ENCODE data around the gene DDX10.

The DDX10 gene

GRCh38 chr11:108685419-108686130 lies 20.7 kb downstream of the DDX10 start:
- Histone ChIP-seq H3K27me3 (ENCODE audit: insufficient read depth, low read length) (no peaks in the 10 kb centered on the region), H3K4me3 (ENCODE audit: low read length) (no peak overlapping the region), H3K36me3 (ENCODE audit: insufficient read depth, low read length) (peaks cover 62% of the 10 kb centered on the region), H3K9ac (ENCODE audit: low read depth, low read length) (no peak overlapping the region), H3K4me1 (ENCODE audit: insufficient read depth, low read length) (no peaks in the 10 kb centered on the region), H3K9me3 (ENCODE audit: insufficient read depth, low read depth, low read length) (no peaks in the 10 kb centered on the region), H3K27ac (ENCODE audit: low read depth, low read length) (no peak overlapping the region)
- WGBS = 93% methylated on average over 7 of the region's 7 CpGs

- WGBS = 89% methylated on average over 2 of the region's 2 CpGs
- peaks cover 68% of the 10 kb centered on the region for H3K36me3 ChIP-seq (ENCODE audit: insufficient read depth, low read length)
- H3K4me1 ChIP-seq (ENCODE audit: insufficient read depth, low read length) = no peaks in the 10 kb centered on the region
- no peaks in the 10 kb centered on the region for H3K27me3 ChIP-seq (ENCODE audit: insufficient read depth, low read length)
- H3K4me3 ChIP-seq (ENCODE audit: low read length) = no peak overlapping the region
- H3K9me3 ChIP-seq (ENCODE audit: insufficient read depth, low read depth, low read length) = no peaks in the 10 kb centered on the region
- H3K9ac ChIP-seq (ENCODE audit: low read depth, low read length) = no peak overlapping the region
- H3K27ac ChIP-seq (ENCODE audit: low read depth, low read length) = no peak overlapping the region
These were observed 29.0 kb downstream of the DDX10 start for GRCh38 chr11:108693852-108694251.

GRCh38 chr11:108694846-108695245 lies 30.0 kb downstream of the DDX10 start:
- H3K9ac ChIP-seq (ENCODE audit: low read depth, low read length) = no peak overlapping the region
- WGBS = no CpG with 5 or more reads among the region's 1 CpG
- no peak overlapping the region for H3K4me3 ChIP-seq (ENCODE audit: low read length)
- no peaks in the 10 kb centered on the region for H3K9me3 ChIP-seq (ENCODE audit: insufficient read depth, low read depth, low read length)
- no peaks in the 10 kb centered on the region for H3K27me3 ChIP-seq (ENCODE audit: insufficient read depth, low read length)
- H3K4me1 ChIP-seq (ENCODE audit: insufficient read depth, low read length) = no peaks in the 10 kb centered on the region
- H3K36me3 ChIP-seq (ENCODE audit: insufficient read depth, low read length) = peaks cover 68% of the 10 kb centered on the region
- no peak overlapping the region for H3K27ac ChIP-seq (ENCODE audit: low read depth, low read length)

GRCh38 chr11:108697872-108698473 lies 33.1 kb downstream of the DDX10 start:
- Histone ChIP-seq H3K9ac (ENCODE audit: low read depth, low read length) (no peak overlapping the region), H3K4me3 (ENCODE audit: low read length) (no peak overlapping the region), H3K27me3 (ENCODE audit: insufficient read depth, low read length) (no peaks in the 10 kb centered on the region), H3K36me3 (ENCODE audit: insufficient read depth, low read length) (peaks cover 47% of the 10 kb centered on the region), H3K27ac (ENCODE audit: low read depth, low read length) (no peak overlapping the region), H3K4me1 (ENCODE audit: insufficient read depth, low read length) (no peaks in the 10 kb centered on the region), H3K9me3 (ENCODE audit: insufficient read depth, low read depth, low read length) (no peaks in the 10 kb centered on the region)
- 87% methylated on average over 3 of the region's 3 CpGs for whole genome bisulfite sequencing

GRCh38 chr11:108698844-108699642 lies 34.2 kb downstream of the DDX10 start:
- Histone ChIP-seq H3K4me3 (ENCODE audit: low read length) (no peak overlapping the region), H3K9ac (ENCODE audit: low read depth, low read length) (no peak overlapping the region), H3K4me1 (ENCODE audit: insufficient read depth, low read length) (no peaks in the 10 kb centered on the region), H3K27me3 (ENCODE audit: insufficient read depth, low read length) (no peaks in the 10 kb centered on the region), H3K36me3 (ENCODE audit: insufficient read depth, low read length) (peaks cover 41% of the 10 kb centered on the region), H3K9me3 (ENCODE audit: insufficient read depth, low read depth, low read length) (no peaks in the 10 kb centered on the region), H3K27ac (ENCODE audit: low read depth, low read length) (no peak overlapping the region)
- WGBS = 94% methylated on average over 4 of the region's 4 CpGs

GRCh38 chr11:108703916-108704315 lies 39.0 kb downstream of the DDX10 start:
- H3K27ac ChIP-seq (ENCODE audit: low read depth, low read length) = no peak overlapping the region
- no peak overlapping the region for H3K9ac ChIP-seq (ENCODE audit: low read depth, low read length)
- peaks cover 54% of the 10 kb centered on the region for H3K36me3 ChIP-seq (ENCODE audit: insufficient read depth, low read length)
- H3K4me3 ChIP-seq (ENCODE audit: low read length) = no peak overlapping the region
- H3K9me3 ChIP-seq (ENCODE audit: insufficient read depth, low read depth, low read length) = peaks cover 18% of the 10 kb centered on the region; the same call in 1 of the 2 replicates
- H3K4me1 ChIP-seq (ENCODE audit: insufficient read depth, low read length) = peaks cover 14% of the 10 kb centered on the region; the same call in 1 of the 2 replicates
- no peaks in the 10 kb centered on the region for H3K27me3 ChIP-seq (ENCODE audit: insufficient read depth, low read length)

GRCh38 chr11:108705061-108705460 lies 40.2 kb downstream of the DDX10 start:
- no peak overlapping the region for H3K4me3 ChIP-seq (ENCODE audit: low read length)
- H3K27ac ChIP-seq (ENCODE audit: low read depth, low read length) = no peak overlapping the region
- peaks cover 54% of the 10 kb centered on the region for H3K36me3 ChIP-seq (ENCODE audit: insufficient read depth, low read length)
- peaks cover 21% of the 10 kb centered on the region; the same call in 1 of the 2 replicates for H3K9me3 ChIP-seq (ENCODE audit: insufficient read depth, low read depth, low read length)
- peaks cover 14% of the 10 kb centered on the region; the same call in 1 of the 2 replicates for H3K4me1 ChIP-seq (ENCODE audit: insufficient read depth, low read length)
- no peak overlapping the region for H3K9ac ChIP-seq (ENCODE audit: low read depth, low read length)
- WGBS = 79% methylated on average over 2 of the region's 2 CpGs
- H3K27me3 ChIP-seq (ENCODE audit: insufficient read depth, low read length) = no peaks in the 10 kb centered on the region

- Histone ChIP-seq H3K27ac (ENCODE audit: low read depth, low read length) (no peak overlapping the region), H3K4me1 (ENCODE audit: insufficient read depth, low read length) (peaks cover 21% of the 10 kb centered on the region), H3K9ac (ENCODE audit: low read depth, low read length) (no peak overlapping the region), H3K9me3 (ENCODE audit: insufficient read depth, low read depth, low read length) (peaks cover 21% of the 10 kb centered on the region; the same call in 1 of the 2 replicates), H3K4me3 (ENCODE audit: low read length) (no peak overlapping the region), H3K36me3 (ENCODE audit: insufficient read depth, low read length) (peaks cover 57% of the 10 kb centered on the region), H3K27me3 (ENCODE audit: insufficient read depth, low read length) (no peaks in the 10 kb centered on the region)
These were observed 43.3 kb downstream of the DDX10 start for GRCh38 chr11:108708173-108708572.

- H3K27ac ChIP-seq (ENCODE audit: low read depth, low read length) = no peak overlapping the region
- peaks cover 21% of the 10 kb centered on the region; the same call in 1 of the 2 replicates for H3K9me3 ChIP-seq (ENCODE audit: insufficient read depth, low read depth, low read length)
- H3K4me1 ChIP-seq (ENCODE audit: insufficient read depth, low read length) = peaks cover 18% of the 10 kb centered on the region
- H3K27me3 ChIP-seq (ENCODE audit: insufficient read depth, low read length) = no peaks in the 10 kb centered on the region
- peaks cover 55% of the 10 kb centered on the region for H3K36me3 ChIP-seq (ENCODE audit: insufficient read depth, low read length)
- no peak overlapping the region for H3K9ac ChIP-seq (ENCODE audit: low read depth, low read length)
- no peak overlapping the region for H3K4me3 ChIP-seq (ENCODE audit: low read length)
These were observed 44.9 kb downstream of the DDX10 start for GRCh38 chr11:108709741-108710140.

- peaks cover 9% of the 10 kb centered on the region; the same call in 1 of the 2 replicates for H3K9me3 ChIP-seq (ENCODE audit: insufficient read depth, low read depth, low read length)
- H3K27ac ChIP-seq (ENCODE audit: low read depth, low read length) = no peak overlapping the region
- H3K4me1 ChIP-seq (ENCODE audit: insufficient read depth, low read length) = peaks cover 8% of the 10 kb centered on the region
- H3K9ac ChIP-seq (ENCODE audit: low read depth, low read length) = no peak overlapping the region
- H3K36me3 ChIP-seq (ENCODE audit: insufficient read depth, low read length) = peaks cover 56% of the 10 kb centered on the region
- no peak overlapping the region for H3K4me3 ChIP-seq (ENCODE audit: low read length)
- no peaks in the 10 kb centered on the region for H3K27me3 ChIP-seq (ENCODE audit: insufficient read depth, low read length)
- WGBS = 98% methylated on average over 4 of the region's 4 CpGs
These were observed 48.4 kb downstream of the DDX10 start for GRCh38 chr11:108713076-108713790.

- no peak overlapping the region for H3K27ac ChIP-seq (ENCODE audit: low read depth, low read length)
- peaks cover 47% of the 10 kb centered on the region for H3K36me3 ChIP-seq (ENCODE audit: insufficient read depth, low read length)
- WGBS = 95% methylated on average over 1 of the region's 2 CpGs
- peaks cover 8% of the 10 kb centered on the region for H3K4me1 ChIP-seq (ENCODE audit: insufficient read depth, low read length)
- H3K9me3 ChIP-seq (ENCODE audit: insufficient read depth, low read depth, low read length) = no peaks in the 10 kb centered on the region
- no peaks in the 10 kb centered on the region for H3K27me3 ChIP-seq (ENCODE audit: insufficient read depth, low read length)
- no peak overlapping the region for H3K4me3 ChIP-seq (ENCODE audit: low read length)
- no peak overlapping the region for H3K9ac ChIP-seq (ENCODE audit: low read depth, low read length)
These were observed 50.4 kb downstream of the DDX10 start for GRCh38 chr11:108715239-108715638.

Measured in HUES64 (cell line).